Measurements from ENCODE around the gene XG.

DNA sequence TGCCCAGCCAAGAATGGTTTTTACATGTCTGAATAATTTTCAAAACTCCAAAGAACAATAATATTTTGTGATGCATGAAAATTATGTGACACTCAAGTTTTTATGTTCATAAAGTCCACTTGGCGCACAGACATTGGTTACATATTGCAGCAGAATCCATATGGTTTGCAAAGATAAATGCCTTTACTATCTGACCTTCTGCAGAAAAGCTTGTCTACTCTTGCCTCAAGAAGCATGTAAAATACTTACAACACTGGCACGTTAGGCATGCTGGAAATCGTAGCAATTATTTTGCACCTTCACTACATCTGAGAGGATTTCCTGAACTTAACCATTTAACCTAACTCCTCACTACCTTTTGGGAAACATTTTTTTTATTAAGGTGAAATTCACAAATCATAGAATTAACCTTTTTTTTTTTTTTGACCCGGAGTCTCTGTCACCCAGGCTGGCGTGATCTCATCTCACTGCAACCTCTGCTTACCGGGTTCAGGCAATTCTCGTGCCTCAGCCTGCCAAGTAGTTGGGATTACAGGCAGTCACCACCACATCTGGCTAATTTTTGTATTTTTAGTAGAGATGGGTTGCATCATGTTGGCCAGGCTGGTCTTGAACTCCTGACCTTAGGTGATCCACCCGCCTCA is 3.5 kb upstream of the XG start:
- TF ChIP-seq POLR2AphosphoS5 (IDR thresholded peaks at IDR 0.05; ENCODE audit: low read depth, low read length) (no peak), TAF1 (IDR thresholded peaks at IDR 0.05; ENCODE audit: borderline replicate concordance, insufficient read depth, low read length) (no peak), SIN3A (IDR thresholded peaks at IDR 0.05; ENCODE audit: borderline replicate concordance, insufficient read depth, low read length) (no peak)
- TF ChIP-seq, protein P1, sequence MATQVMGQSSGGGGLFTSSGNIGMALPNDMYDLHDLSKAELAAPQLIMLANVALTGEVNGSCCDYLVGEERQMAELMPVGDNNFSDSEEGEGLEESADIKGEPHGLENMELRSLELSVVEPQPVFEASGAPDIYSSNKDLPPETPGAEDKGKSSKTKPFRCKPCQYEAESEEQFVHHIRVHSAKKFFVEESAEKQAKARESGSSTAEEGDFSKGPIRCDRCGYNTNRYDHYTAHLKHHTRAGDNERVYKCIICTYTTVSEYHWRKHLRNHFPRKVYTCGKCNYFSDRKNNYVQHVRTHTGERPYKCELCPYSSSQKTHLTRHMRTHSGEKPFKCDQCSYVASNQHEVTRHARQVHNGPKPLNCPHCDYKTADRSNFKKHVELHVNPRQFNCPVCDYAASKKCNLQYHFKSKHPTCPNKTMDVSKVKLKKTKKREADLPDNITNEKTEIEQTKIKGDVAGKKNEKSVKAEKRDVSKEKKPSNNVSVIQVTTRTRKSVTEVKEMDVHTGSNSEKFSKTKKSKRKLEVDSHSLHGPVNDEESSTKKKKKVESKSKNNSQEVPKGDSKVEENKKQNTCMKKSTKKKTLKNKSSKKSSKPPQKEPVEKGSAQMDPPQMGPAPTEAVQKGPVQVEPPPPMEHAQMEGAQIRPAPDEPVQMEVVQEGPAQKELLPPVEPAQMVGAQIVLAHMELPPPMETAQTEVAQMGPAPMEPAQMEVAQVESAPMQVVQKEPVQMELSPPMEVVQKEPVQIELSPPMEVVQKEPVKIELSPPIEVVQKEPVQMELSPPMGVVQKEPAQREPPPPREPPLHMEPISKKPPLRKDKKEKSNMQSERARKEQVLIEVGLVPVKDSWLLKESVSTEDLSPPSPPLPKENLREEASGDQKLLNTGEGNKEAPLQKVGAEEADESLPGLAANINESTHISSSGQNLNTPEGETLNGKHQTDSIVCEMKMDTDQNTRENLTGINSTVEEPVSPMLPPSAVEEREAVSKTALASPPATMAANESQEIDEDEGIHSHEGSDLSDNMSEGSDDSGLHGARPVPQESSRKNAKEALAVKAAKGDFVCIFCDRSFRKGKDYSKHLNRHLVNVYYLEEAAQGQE (IDR thresholded peaks at IDR 0.05; ENCODE audit: insufficient read depth in 1 of 2, low read depth in 2 of 2, low read length in 2 of 2) = no peak
